Measurements from ENCODE around the gene FAM83F.

DNA sequence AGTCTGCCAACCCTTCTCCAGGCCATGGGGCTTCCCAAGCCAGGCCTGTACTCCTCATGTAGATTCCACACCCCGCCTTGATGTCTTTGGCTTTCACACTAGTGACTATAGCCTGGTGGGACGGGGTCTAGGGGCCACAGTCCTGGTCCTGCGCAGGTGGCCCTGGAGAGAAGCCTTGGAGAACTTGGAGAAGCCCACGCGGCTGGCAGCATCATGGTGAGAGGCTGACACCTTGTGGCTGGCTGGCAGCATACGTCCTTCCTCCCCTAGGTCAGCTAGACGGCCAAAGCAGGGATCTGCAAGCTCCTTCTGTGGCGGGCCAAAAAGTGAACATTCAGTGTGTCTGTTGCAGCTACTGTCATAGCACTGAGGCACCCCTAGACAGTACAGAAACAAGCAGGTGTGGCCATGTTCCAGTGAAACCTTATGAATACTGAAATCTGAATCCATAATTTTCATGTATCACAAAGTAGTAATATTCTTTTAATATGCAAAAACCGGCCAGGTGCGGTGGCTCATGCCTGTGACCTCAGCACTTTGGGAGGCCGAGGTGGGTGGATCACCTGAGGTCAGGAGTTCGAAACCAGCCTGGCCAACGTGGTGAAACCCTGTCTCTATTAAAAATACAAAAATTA lies 42.0 kb downstream of the FAM83F start:
- TF ChIP-seq FOXK2 (IDR thresholded peaks at IDR 0.05) (no peak), BRCA1 (IDR thresholded peaks at IDR 0.05; ENCODE audit: low read depth, low read length) (no peak), SRF (IDR thresholded peaks at IDR 0.05; ENCODE audit: low read depth in 2 of 2, low read length in 2 of 2) (no peak), HDAC6 (IDR thresholded peaks at IDR 0.05; ENCODE audit: unreplicated experiment) (no peak), EZH2 (IDR thresholded peaks at IDR 0.05; ENCODE audit: borderline replicate concordance, control insufficient read depth, low read depth, low read length) (no peak), PRDM15 (CRISPR knock-in tag; IDR thresholded peaks at IDR 0.05) (no peak), TARDBP (IDR thresholded peaks at IDR 0.05; ENCODE audit: borderline replicate concordance) (no peak), ESRRA (IDR thresholded peaks at IDR 0.05; ENCODE audit: low read length) (no peak), ZNF274 (IDR thresholded peaks at IDR 0.05; ENCODE audit: insufficient read depth, insufficient read length) (no peak), PAX8 (IDR thresholded peaks at IDR 0.05) (no peak), CBX5 (IDR thresholded peaks at IDR 0.05; ENCODE audit: low read depth) (no peak)
- TF ChIP-seq, protein P1, sequence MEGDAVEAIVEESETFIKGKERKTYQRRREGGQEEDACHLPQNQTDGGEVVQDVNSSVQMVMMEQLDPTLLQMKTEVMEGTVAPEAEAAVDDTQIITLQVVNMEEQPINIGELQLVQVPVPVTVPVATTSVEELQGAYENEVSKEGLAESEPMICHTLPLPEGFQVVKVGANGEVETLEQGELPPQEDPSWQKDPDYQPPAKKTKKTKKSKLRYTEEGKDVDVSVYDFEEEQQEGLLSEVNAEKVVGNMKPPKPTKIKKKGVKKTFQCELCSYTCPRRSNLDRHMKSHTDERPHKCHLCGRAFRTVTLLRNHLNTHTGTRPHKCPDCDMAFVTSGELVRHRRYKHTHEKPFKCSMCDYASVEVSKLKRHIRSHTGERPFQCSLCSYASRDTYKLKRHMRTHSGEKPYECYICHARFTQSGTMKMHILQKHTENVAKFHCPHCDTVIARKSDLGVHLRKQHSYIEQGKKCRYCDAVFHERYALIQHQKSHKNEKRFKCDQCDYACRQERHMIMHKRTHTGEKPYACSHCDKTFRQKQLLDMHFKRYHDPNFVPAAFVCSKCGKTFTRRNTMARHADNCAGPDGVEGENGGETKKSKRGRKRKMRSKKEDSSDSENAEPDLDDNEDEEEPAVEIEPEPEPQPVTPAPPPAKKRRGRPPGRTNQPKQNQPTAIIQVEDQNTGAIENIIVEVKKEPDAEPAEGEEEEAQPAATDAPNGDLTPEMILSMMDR (IDR thresholded peaks at IDR 0.05 in 2 of 3, conservative IDR thresholded peaks at IDR 0.05 in 1 of 3; ENCODE audit: control insufficient read depth in 2 of 3, extremely low read depth in 1 of 3, insufficient read depth in 1 of 3, low read depth in 3 of 3, low read length in 3 of 3): peak; percentile 77 to 91 (median 88)
- TF ChIP-seq, protein P2, sequence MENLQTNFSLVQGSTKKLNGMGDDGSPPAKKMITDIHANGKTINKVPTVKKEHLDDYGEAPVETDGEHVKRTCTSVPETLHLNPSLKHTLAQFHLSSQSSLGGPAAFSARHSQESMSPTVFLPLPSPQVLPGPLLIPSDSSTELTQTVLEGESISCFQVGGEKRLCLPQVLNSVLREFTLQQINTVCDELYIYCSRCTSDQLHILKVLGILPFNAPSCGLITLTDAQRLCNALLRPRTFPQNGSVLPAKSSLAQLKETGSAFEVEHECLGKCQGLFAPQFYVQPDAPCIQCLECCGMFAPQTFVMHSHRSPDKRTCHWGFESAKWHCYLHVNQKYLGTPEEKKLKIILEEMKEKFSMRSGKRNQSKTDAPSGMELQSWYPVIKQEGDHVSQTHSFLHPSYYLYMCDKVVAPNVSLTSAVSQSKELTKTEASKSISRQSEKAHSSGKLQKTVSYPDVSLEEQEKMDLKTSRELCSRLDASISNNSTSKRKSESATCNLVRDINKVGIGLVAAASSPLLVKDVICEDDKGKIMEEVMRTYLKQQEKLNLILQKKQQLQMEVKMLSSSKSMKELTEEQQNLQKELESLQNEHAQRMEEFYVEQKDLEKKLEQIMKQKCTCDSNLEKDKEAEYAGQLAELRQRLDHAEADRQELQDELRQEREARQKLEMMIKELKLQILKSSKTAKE (IDR thresholded peaks at IDR 0.05; ENCODE audit: low read depth, poor library complexity, severe bottlenecking): no peak
- TF ChIP-seq, protein P3, sequence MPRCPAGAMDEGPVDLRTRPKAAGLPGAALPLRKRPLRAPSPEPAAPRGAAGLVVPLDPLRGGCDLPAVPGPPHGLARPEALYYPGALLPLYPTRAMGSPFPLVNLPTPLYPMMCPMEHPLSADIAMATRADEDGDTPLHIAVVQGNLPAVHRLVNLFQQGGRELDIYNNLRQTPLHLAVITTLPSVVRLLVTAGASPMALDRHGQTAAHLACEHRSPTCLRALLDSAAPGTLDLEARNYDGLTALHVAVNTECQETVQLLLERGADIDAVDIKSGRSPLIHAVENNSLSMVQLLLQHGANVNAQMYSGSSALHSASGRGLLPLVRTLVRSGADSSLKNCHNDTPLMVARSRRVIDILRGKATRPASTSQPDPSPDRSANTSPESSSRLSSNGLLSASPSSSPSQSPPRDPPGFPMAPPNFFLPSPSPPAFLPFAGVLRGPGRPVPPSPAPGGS (IDR thresholded peaks at IDR 0.05; ENCODE audit: borderline replicate concordance, insufficient read depth, low read depth, low read length, poor library complexity, severe bottlenecking): no peak

All from GM12878 (cell line).